Activated CD8-positive, alpha-beta memory T cell treated with anti-CD3 and anti-CD28 coated beads, Interleukin-2, amount 10 ng/mL, durations not matched to agents 7 days and 5 days (primary cell): ENCODE data around the gene NUAK1. TPM values are rescaled to one million over a fixed set of nuclear protein-coding genes. Genes with fewer than 3 reads are reported as not detected.
A peak's percentile ranks its signal among the peaks of the same experiment; 100 is the strongest.

Source experiments
- ATAC-seq: fragments of 150-1000 bp; cut with Tn5 transposase; one replicate; pipeline ENCODE4 v1.10.0; 2021; ENCODE audit warnings: moderate library complexity
- CTCF ChIA-PET: fragments of 350-600 bp; sonication (Branson Sonifier 250); formaldehyde crosslinking; loops from one replicate; lab custom pipeline; 2021; ENCODE audit warnings: antibody characterized with exemption; lab: Charles Lee
- DNase-seq: peaks from one replicate; pipeline ENCODE4 v3.0.0-alpha.2; 2020
- H3K27ac Mint-ChIP-seq: one replicate; pipeline ENCODE4 v1.8.0; 2021; ENCODE audit warnings: mild to moderate bottlenecking, mixed read lengths
- H3K27me3 Mint-ChIP-seq: one replicate; pipeline ENCODE4 v1.8.0; 2021; ENCODE audit warnings: mixed read lengths
- H3K36me3 Mint-ChIP-seq: one replicate; pipeline ENCODE4 v1.8.0; 2021; ENCODE audit warnings: mild to moderate bottlenecking, mixed read lengths
- H3K4me1 Mint-ChIP-seq: one replicate; pipeline ENCODE4 v1.8.0; 2021; ENCODE audit warnings: mixed read lengths
- H3K4me3 Mint-ChIP-seq: one replicate; pipeline ENCODE4 v1.8.0; 2021; ENCODE audit warnings: mild to moderate bottlenecking, moderate library complexity, mixed read lengths
- H3K9me3 Mint-ChIP-seq: one replicate; pipeline ENCODE4 v1.8.0; 2022; ENCODE audit warnings: low read depth, mixed read lengths
- total RNA-seq, 2 experiments: library from RNA; stranded (reverse); gene quantifications; one replicate each; pipeline ENCODE4 v1.2.3, GENCODE V29; 2021

Gene NUAK1
- not detected for total RNA-seq

- no peak for DNase-seq
- Mint-ChIP-seq H3K4me1 (no peaks in the 10 kb centered on the region), H3K27me3 (peaks cover 72% of the 10 kb centered on the region), H3K27ac (no peak within 1 kb of the TSS), H3K9me3 (no peaks in the 10 kb centered on the region), H3K36me3 (peaks cover 1% of the 10 kb centered on the region), H3K4me3 (no peak within 1 kb of the TSS)
- peak; percentile 27 for ATAC-seq
- CTCF ChIA-PET = interaction anchor here (1.2 to 4.0 kb wide), 2 partner anchors 10 to 719 kb away, joined by 3 to 44 read pairs; no protein-coding TSS in a partner anchor
Measured at GRCh38 chr12:106138633-106139421, at the start of gene NUAK1. NUAK1 (minus strand) TSS chr12:106138954; CDS start chr12:106138653, 301 bp downstream.

GRCh38 chr12:106188256-106188655 lies 49.5 kb upstream of the NUAK1 start:
- CTCF ChIA-PET = interaction anchor here (2.1 kb wide), 1 partner anchor 28 kb away, joined by 5 read pairs; no protein-coding TSS in a partner anchor

GRCh38 chr12:106187842-106188241 lies 49.1 kb upstream of the NUAK1 start:
- Mint-ChIP-seq H3K9me3 (no peaks in the 10 kb centered on the region), H3K27me3 (peaks cover 28% of the 10 kb centered on the region), H3K4me3 (no peak overlapping the region), H3K27ac (no peak overlapping the region), H3K36me3 (no peaks in the 10 kb centered on the region), H3K4me1 (no peaks in the 10 kb centered on the region)
- CTCF ChIA-PET = interaction anchor here (2.1 kb wide), 1 partner anchor 28 kb away, joined by 5 read pairs; no protein-coding TSS in a partner anchor
- DNase-seq (no peak), ATAC-seq (no peak)

More at GRCh38 chr12:106188256-106188655, 49.5 kb upstream of the NUAK1 start:
- H3K4me1 Mint-ChIP-seq = no peaks in the 10 kb centered on the region
- H3K27me3 Mint-ChIP-seq = peaks cover 28% of the 10 kb centered on the region
- no peak overlapping the region for H3K4me3 Mint-ChIP-seq
- H3K9me3 Mint-ChIP-seq = no peaks in the 10 kb centered on the region
- no peak for ATAC-seq
- no peaks in the 10 kb centered on the region for H3K36me3 Mint-ChIP-seq
- no peak overlapping the region for H3K27ac Mint-ChIP-seq
- no peak for DNase-seq

DNA sequence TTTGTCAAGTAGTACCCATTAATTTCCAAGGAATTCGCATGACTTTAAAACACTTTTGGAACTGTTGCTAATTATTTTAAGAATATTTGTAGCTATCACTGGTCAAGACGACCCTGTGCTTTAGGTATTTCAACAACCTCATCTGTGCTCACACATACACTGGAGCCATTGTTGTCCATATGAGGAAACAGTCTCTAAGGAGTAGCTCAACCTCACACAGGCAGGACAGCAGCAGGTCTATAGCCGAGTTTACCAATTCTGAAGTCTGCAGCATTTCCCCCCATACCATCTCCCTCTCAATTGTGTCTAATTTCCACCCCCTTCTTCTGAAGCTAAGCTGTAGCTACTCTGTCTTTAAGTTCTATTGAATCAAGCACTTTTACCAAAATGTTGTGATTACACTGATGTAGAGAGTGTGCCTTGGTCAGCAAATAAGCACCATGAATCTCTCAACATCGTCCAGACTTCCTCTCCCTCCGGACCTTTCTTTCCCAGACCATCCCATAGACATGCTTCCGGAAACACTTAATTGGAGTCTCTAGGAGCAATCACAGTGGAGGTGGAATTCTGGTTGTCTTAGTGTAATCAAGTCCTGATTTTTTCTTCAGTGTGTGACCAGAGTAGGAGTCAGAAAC lies 48.5 kb upstream of the NUAK1 start:
- Mint-ChIP-seq H3K27ac (no peak overlapping the region), H3K4me3 (no peak overlapping the region), H3K4me1 (no peaks in the 10 kb centered on the region), H3K36me3 (no peaks in the 10 kb centered on the region), H3K9me3 (no peaks in the 10 kb centered on the region), H3K27me3 (peaks cover 28% of the 10 kb centered on the region)
- DNase-seq = no peak
- CTCF ChIA-PET = interaction anchor here (2.1 kb wide), 1 partner anchor 29 kb away, joined by 5 read pairs; no protein-coding TSS in a partner anchor
- ATAC-seq = no peak

DNA sequence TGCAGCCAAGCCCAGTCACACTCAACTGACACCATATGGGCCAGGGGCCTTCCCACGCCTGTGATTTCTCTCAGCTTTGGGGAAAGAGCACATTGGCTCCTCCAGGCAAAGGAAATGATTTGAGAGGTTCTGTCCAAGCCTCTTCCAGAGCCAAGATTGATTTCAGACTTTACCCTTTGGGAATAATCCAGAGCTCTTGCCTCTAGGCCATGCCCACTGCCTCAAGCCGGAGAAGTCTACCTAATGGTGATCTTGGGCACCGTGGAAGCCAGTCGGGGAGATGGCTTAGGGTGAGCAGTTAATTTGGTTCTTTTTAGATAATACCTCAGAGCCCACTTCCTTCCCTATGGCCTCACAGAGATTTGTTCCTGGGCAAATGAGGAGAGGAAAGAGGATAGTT lies 45.0 kb upstream of the NUAK1 start:
- Mint-ChIP-seq H3K4me1 (no peaks in the 10 kb centered on the region), H3K27me3 (peaks cover 21% of the 10 kb centered on the region), H3K36me3 (no peaks in the 10 kb centered on the region), H3K4me3 (no peak overlapping the region), H3K9me3 (no peaks in the 10 kb centered on the region), H3K27ac (no peak overlapping the region)
- DNase-seq (no peak), ATAC-seq (no peak)
- CTCF ChIA-PET = no interaction called here

DNA sequence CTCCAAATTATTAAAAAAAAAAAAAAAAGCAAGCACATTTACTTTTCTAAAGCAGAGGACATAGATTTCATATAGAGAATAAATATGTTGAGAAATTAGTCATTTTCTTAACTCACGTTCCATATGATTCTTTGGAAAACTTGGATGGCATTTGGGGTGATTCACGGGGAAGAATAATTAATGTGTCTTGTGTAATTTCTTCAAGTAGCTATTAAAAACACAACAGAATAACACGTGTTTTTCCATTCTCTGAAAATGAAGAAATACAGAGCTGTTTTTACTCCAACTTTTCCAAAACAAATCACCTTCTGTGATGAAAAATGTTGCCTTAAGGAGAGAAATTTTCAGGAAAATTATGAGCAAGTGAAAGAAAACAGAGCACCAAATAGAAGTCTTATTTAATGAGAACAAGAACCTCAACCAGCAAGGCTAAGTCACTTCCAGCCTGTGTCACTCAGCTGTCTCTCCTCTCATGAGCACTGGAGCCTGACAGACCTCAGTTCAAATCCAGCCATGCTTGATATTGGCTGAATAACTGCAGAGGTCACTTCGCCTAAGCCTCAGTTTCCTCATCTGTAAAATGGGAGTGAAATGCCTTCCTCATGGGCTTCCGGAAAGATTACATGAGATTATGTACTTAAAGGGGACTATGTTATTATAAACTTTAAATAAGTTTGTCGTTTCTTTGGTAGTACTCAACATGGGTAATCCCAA lies 42.8 kb upstream of the NUAK1 start:
- CTCF ChIA-PET = no interaction called here
- no peaks in the 10 kb centered on the region for H3K4me1 Mint-ChIP-seq
- peaks cover 11% of the 10 kb centered on the region for H3K27me3 Mint-ChIP-seq
- H3K9me3 Mint-ChIP-seq = no peaks in the 10 kb centered on the region
- no peak overlapping the region for H3K27ac Mint-ChIP-seq
- H3K4me3 Mint-ChIP-seq = no peak overlapping the region
- DNase-seq (no peak), ATAC-seq (no peak)
- no peaks in the 10 kb centered on the region for H3K36me3 Mint-ChIP-seq

GRCh38 chr12:106179086-106179485 lies 40.3 kb upstream of the NUAK1 start:
- DNase-seq (no peak), ATAC-seq (no peak)
- H3K36me3 Mint-ChIP-seq = no peaks in the 10 kb centered on the region
- H3K9me3 Mint-ChIP-seq = no peaks in the 10 kb centered on the region
- peaks cover 10% of the 10 kb centered on the region for H3K27me3 Mint-ChIP-seq
- H3K27ac Mint-ChIP-seq = no peak overlapping the region
- CTCF ChIA-PET = no interaction called here
- H3K4me1 Mint-ChIP-seq = no peaks in the 10 kb centered on the region
- H3K4me3 Mint-ChIP-seq = no peak overlapping the region

DNA sequence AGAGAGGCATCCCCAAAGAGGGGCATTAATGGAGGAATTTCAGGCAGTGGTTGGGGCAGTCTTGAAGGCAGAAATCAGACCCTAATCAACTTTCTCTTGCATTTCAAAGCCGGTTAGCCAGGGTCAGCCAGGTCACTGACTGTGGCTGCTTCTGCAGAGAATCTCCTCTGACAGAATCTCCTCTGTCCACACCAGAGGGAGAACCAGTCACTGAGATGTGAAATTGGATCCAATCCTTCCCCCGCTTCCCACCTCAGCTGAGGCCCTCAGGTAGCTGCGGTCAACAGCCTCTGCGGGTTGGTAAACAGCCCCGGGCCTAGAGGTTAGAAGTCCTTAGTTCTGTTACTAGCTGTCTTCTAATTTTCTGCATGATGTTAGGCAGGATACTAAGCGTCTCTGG lies 39.8 kb upstream of the NUAK1 start:
- DNase-seq (no peak), ATAC-seq (no peak)
- Mint-ChIP-seq H3K4me1 (no peaks in the 10 kb centered on the region), H3K27ac (no peak overlapping the region), H3K9me3 (no peaks in the 10 kb centered on the region), H3K4me3 (no peak overlapping the region), H3K27me3 (peaks cover 10% of the 10 kb centered on the region), H3K36me3 (no peaks in the 10 kb centered on the region)
- CTCF ChIA-PET = no interaction called here

DNA sequence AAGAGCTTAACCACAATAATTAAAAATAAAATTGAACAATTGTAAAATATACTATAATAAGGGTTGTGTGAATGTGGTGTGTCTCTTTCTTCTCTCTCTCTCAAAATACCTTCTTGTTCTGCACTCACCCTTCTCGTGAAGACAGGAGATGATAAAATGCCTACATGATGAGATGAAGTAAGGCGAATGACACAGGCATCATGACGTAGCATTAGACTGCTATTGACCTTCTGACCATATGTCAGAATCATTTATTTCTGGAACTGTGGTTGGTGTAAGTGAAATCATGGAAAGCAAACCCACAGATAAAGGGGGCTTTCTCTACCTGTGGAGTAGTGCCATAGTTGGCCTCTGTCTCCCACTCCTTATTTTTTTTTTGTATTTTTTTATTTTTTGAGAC lies 37.8 kb upstream of the NUAK1 start:
- no peaks in the 10 kb centered on the region for H3K9me3 Mint-ChIP-seq
- no peak overlapping the region for H3K4me3 Mint-ChIP-seq
- no peak overlapping the region for H3K27ac Mint-ChIP-seq
- no peak for ATAC-seq
- peaks cover 20% of the 10 kb centered on the region for H3K27me3 Mint-ChIP-seq
- no peaks in the 10 kb centered on the region for H3K4me1 Mint-ChIP-seq
- no peak for DNase-seq
- no peaks in the 10 kb centered on the region for H3K36me3 Mint-ChIP-seq
- CTCF ChIA-PET = no interaction called here

DNA sequence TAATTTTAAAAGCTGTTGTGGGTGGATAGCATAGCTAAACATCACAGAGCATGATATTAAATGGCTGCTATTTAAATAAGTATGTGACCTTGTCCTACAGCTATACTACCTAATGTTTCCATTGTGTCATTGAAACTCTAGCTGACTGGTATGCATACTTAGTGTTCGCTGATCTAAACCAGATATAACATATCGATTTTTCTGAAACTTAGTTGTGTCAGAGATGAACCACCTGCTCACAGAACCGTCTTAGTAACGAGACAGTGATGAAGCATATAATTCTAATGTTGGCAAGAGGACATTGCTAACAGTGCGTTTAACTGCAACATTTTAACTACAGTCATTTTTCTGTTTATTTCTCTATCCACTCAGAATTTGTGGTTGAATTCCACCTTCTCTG lies 36.1 kb upstream of the NUAK1 start:
- Mint-ChIP-seq H3K4me1 (no peaks in the 10 kb centered on the region), H3K27ac (no peak overlapping the region), H3K4me3 (no peak overlapping the region), H3K27me3 (peaks cover 27% of the 10 kb centered on the region), H3K36me3 (no peaks in the 10 kb centered on the region), H3K9me3 (no peaks in the 10 kb centered on the region)
- ATAC-seq (no peak), DNase-seq (no peak)
- CTCF ChIA-PET = no interaction called here

GRCh38 chr12:106173442-106173841 lies 34.7 kb upstream of the NUAK1 start:
- Mint-ChIP-seq H3K36me3 (no peaks in the 10 kb centered on the region), H3K4me1 (no peaks in the 10 kb centered on the region), H3K27ac (no peak overlapping the region), H3K27me3 (peaks cover 32% of the 10 kb centered on the region), H3K4me3 (no peak overlapping the region), H3K9me3 (peaks cover 2% of the 10 kb centered on the region)
- CTCF ChIA-PET = no interaction called here
- DNase-seq (no peak), ATAC-seq (no peak)

- peaks cover 2% of the 10 kb centered on the region for H3K9me3 Mint-ChIP-seq
- H3K36me3 Mint-ChIP-seq = no peaks in the 10 kb centered on the region
- no peak overlapping the region for H3K27ac Mint-ChIP-seq
- no peak overlapping the region for H3K4me3 Mint-ChIP-seq
- ATAC-seq = no peak
- H3K4me1 Mint-ChIP-seq = no peaks in the 10 kb centered on the region
- CTCF ChIA-PET = no interaction called here
- H3K27me3 Mint-ChIP-seq = peaks cover 49% of the 10 kb centered on the region
- no peak for DNase-seq
Measured at GRCh38 chr12:106171117-106171750, 32.5 kb upstream of the NUAK1 start.

GRCh38 chr12:106170285-106170684 lies 31.5 kb upstream of the NUAK1 start:
- H3K4me1 Mint-ChIP-seq = no peaks in the 10 kb centered on the region
- H3K27me3 Mint-ChIP-seq = peaks cover 53% of the 10 kb centered on the region
- no peak overlapping the region for H3K4me3 Mint-ChIP-seq
- no peaks in the 10 kb centered on the region for H3K36me3 Mint-ChIP-seq
- no peak for DNase-seq
- H3K9me3 Mint-ChIP-seq = peaks cover 2% of the 10 kb centered on the region
- CTCF ChIA-PET = no interaction called here
- ATAC-seq = no peak
- H3K27ac Mint-ChIP-seq = no peak overlapping the region
